Ammon's horn (tissue), 1 donor: ENCODE results near the gene IDH3A.
A peak's percentile ranks its signal among the peaks of the same experiment; 100 is the strongest.

Experiments
- DNase-seq: peaks from one replicate; pipeline ENCODE4 v3.0.0-alpha.2; 2016; ENCODE audit warnings: low spot score

The IDH3A gene

DNA sequence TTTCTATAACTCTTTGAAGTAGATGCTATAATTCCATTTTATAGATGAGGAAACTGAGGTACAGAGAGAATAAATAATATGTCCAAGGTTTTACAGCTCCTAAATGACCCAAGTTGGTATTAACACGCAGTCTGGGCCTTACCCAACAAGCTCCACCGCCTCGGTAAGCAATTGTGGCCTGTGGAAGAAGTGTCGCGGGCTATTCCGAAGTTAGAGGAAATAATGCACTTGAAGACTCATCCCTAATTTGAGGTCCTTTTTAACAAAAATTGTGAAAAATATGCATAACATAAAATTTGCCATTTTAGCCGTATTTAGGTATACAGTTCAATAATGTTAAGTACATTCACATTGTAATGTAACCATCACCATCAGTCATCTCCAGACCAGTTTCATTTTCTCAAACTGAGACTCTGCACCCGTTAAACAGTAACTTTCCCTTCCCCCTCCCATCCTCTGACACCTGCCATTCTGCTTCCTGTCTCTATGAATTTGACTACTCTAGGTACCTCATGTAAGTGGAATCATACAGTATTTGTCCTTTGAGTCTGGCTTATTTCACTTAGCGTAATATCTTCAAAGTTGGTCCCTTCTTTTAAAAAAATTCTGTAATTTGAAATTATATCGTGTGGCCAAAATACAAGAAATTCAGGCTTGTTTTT is 18.2 kb downstream of the IDH3A start:
- no peak for DNase-seq

DNA sequence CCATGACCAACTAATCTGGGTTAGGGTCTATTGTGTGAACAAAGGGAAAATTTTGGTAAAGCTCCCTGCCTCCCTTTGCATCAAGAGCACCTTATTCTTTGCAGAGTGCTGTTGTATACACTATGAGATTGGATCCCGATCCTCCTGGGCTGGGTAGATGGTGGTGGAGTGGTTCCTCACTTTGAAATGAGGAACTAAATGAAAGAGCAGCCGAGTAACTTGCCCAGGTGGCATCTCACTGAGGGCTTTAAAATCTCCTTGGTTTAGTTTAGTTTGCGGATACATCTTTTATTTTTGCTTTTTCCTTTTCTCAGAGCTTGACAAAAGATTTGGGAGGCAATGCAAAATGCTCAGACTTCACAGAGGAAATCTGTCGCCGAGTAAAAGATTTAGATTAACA is 19.4 kb downstream of the IDH3A start:
- DNase-seq: no peak

DNA sequence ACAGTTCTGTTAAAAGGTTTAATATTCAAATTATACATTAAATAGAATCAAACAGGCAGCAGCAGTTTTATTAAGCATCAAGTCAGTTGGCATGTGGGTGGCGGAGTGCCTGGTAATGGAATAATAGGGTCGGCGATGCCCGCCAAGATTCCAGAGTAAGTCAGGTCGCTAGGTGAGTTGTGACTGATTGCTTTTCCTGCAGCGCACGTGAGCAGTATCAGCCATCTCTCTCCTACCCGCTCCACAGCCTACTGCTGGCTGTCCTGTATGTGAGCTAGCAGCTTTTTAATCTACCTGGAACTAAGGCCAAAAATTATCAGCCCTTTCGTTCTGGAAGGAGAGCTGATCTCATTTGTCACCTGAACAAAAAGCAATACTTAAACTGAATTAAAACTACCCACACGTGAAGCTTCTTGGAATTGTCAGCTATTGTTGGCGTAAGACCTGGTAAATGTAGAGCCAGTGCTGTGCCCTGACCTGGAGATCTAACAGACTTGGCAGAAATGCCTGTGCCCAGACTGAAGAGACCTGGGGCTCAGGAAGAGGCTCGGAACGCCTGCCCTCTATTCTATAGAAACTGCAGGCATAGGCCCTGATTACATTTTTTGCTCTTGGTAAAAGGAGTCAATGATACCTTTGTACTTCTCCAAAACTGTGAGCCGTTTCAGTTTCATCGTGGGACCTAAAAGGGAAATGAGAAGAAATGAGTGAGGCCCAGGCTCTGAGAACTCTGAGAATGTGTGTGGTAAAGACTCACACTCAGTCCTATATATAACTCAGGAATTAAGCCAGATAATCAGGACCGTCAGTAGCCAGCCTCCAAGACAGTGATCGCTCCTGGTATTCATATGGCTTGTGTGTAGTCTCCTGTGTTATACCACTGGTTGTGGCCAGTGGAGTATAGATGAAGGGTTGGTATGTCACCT is 21.9 kb downstream of the IDH3A start:
- no peak for DNase-seq

DNA sequence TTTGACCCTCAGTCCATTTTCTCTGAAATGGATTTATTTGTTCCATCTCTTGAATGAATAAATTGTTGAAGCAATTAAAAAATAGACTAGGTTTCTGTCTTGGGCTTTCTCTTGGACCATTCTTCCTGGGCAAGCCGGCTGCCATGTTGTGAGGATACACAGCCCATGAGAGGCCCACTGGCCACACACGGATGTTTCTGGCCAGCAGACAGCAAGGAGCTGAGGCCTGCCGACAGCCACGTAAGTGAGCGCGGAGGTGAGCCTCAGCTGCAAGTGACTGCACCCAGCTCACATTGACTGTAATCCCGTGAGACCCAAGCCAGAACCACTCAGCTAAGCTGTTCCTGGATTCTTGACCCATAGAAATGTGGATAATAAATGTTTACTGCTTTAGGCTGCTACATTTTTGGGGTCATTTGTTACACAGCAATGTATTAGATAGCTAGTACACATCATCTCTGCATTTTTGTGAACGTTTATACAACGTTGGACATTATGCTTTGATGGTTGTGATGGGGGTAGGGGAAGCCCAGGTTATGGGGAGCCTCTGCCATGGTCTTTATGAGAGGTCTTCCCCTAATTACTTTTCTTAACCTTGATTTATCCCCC is 22.8 kb downstream of the IDH3A start:
- no peak for DNase-seq

DNA sequence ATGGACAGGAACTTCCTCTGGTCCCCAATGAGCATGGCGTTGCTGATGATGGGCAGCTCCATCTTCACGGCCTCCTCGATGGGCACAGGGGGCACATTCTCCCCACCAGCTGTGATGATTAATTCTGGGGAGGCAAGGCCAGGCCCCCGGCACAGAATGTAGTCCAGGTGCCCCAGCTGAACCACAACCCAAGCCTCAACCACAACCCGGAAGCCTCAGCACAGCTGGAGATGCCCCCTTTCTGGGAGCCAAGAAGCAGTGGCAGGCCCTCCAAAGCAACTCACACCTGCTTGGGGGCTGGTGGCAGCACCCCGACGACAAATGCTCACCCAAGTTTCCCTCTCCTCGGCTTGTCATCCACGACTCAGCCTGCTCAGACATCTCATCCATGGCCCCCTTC is 25.2 kb downstream of the IDH3A start:
- DNase-seq: no peak

DNA sequence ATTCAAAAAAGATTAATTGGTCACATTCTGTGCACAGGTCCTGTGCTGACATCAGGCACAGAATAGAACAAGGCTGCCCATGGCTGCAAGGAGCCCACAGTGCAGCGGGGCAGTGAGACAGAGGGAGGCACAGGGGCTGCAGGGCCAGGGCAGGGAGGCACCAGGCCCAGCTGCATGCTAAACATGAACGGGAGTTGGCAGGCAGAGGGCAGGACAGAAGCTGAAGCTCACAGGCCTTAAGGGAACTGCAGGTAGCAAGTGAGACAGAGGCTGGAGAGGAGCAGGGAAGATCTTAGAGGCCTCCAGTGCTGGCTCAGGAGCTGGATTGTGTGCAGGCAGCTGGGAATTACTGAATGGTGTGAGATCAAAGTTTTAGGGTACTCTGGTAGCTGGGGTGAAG is 26.2 kb downstream of the IDH3A start:
- DNase-seq: no peak

DNA sequence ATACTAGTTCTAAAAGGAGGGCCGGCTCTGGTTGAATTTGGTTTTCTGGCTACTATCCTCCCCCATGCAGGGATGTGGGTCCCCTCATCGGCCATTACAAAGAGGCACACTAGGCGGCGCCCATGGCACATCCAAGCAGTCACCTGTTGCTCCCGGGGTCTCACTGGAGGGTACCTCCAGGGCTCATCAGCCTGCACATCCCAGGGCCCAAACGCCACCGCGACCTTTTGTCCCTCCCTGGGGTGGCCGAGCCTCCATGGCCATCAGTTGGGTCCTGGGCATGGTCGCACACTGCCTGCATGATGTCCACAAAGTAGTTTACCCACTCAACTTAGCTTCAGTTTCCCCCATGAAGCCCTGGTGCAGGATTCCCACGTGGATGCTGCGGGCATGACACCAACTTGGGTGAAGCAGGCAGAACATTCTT is 28.3 kb downstream of the IDH3A start:
- peak; percentile 63 for DNase-seq

DNA sequence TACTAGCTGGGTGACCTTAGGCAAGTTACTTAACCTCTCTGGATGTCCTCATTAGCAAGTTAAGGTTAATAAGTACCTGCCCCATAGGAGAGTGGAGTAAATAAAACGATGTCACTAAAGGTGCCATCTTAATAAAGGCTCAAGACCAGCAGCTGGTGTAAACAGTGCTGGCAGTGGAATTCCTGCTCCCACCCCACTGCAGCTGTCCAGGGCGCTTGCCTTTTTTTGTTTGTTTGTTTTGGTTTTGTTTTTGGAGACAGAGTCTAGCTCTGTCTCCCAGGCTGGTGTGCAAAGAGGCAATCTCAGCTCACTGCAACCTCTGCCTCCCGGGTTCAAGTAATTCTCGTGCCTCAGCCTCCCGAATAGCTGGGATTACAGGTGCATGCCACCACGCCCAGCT is 28.9 kb downstream of the IDH3A start:
- no peak for DNase-seq

DNA sequence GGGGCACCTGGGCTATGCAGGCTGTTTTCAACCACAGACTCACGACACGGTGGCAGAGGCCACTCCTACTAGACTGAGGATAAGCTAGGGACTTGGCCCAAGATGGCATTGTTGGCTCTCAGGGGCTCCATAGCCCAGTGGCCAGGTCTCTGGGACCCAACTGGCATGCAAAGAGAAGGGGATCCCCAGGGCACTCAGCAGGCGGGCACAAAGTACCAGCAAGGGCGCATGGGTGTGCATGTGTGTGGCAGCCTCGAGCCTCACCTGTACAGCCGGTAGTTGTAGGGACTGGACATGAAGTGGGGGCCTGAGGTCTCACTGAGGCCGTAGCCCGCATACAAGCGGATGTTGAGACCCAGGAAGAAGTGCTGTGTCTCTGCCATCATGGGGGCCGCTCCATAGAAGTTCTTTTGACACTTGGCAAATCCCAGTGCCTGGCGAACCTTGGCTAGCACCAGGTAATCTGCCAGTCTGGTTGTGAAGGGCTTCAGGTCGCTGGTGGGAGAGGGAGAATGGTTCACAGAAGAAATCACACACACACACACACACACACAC is 30.2 kb downstream of the IDH3A start:
- no peak for DNase-seq

DNA sequence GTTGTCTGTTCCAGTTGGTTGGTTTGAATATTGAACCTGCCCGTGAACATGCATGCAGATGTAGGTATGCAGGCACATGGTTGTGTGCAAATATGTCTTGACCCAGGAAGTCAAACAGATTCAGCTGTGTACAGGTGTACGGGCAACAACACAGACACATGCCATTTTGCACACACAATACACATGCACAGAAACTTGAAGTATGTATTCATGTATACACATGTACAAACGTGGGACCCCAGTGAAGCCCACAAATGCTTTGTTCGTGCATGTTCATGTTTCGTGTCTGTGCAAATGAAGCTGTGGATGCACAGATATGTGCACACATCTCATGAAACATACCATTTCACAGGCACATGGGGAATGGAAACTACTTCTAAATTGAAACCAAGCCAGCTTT is 30.7 kb downstream of the IDH3A start:
- no peak for DNase-seq

DNA sequence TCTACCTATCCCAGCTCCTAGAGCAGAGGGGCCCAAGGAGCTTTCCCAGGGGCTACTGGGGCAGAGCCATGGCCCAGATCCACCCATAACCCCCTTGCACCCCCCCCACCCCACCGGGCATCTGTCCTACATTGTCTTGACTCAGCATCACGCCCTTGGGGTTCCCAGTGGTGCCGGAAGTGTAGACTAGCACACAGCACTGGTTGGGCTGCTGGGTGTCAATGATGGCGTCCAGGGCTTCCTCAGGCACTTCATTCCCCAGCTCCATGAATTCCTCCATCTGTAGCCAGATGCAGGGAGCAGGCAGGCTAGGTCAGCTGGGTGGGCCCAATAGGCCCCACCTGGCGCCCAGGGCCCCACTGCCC is 33.2 kb downstream of the IDH3A start:
- DNase-seq: no peak

DNA sequence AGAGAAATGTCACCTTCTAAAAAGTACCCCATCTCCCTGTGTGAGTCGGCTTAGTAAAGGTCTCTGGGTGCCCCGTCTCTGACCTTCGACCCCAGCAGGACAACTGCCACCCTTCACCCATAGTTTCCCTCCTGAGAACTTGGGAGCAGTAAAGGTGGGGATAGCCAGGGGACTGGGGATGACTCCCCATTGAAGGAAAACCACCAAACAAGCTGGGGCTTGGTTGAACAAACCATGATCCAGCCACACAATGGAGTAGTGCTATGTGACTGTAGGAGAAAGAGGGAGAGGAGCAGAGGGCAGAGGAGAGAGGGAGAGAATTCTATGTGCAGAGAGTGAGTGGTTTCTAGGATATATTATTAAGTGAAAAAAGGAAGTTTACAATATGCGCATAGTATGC is 33.7 kb downstream of the IDH3A start:
- DNase-seq: no peak

DNA sequence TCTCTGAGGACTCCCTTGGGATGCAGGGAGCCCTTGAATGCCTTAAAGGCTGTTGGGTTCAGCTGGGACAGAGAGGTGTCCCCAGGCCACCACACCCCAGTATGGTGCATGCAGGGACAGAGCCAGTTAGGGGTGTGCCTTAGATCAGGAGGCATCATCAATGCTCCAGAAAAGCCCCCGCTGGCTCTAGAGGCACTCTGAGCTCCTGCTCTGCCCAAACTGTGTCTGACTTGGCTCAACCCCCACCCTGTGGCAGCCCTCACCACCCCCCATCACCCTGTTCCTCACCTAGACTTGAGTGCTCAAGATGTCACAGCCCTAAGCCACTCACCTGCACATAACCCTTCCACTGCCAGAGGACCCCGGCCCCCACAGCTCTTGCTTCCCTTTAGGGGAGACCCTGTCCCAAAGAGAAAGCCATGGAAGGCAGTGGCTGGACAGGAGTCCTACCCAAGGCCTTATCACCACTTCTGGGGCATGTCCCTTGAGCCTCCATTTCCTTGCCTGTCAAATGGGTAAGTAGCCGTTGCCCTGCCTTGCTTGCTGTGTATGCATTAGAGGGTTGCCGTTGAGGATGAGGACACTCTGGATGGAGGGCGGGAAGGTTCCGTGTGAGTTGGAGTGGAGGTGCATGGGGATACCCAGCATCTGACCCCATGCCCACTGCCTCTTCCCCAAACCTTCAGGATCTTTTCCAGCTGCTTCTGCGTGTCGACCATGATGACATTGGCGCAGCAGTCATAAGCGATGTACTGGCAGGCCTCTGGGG is 43.8 kb downstream of the IDH3A start:
- DNase-seq: no peak

DNA sequence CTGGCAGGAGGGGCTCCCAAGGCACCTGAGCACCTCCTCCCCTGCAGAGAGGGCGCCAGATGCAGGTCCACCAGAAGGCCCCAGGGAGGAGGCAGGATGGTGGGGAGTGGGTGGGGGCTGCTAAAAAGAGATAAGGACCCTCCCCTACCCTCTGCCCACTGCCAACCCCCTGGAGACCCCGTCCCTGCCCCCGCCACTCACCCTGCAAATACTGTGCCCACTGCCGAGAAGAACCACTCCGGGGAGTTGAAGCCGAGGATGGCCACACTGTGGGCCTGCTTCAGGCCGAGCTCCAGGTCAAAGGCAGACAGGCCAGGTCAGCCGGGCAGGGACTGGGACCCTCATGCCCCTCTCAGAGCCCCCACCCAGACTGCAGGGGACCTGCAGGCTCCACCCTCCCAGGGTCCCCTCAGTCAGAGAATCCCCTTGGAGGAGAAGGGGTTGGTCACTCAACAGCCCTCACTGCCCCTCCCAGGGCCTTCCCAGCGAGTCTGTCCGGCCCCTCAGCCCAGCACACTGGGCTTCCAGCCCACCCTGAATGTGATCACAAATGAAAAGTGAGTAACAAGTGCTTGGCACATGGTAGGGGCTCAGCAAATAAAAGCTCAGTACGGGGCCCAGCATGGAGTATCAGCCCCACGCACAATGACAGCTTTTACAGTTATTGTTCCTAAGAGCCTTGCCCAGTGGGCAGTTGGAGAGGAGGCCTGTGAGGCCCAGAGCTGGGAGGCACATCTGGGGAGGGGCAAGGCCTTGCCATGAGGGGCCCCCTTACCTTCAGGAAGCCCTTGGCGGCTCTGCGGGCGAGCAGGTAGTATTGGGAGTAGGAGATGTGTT is 44.8 kb downstream of the IDH3A start:
- no peak for DNase-seq

DNA sequence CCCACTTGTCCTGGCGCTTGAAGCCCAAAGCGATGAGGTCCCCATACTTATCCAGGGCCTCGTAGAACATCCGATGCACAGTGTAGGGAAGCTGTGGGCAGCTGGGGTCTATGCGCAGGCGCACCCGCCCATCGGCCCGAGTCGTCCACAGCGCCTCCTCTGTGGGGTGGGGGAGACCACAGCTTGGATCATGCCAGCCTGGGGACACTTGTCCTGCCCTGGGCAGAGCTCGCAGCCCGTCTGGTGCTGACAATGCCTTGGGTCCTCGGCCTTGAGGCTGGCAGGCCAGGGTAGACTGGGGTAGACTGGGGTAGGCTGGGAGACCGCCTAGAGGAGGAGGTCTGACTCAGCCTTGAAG is 45.4 kb downstream of the IDH3A start:
- DNase-seq: no peak

DNA sequence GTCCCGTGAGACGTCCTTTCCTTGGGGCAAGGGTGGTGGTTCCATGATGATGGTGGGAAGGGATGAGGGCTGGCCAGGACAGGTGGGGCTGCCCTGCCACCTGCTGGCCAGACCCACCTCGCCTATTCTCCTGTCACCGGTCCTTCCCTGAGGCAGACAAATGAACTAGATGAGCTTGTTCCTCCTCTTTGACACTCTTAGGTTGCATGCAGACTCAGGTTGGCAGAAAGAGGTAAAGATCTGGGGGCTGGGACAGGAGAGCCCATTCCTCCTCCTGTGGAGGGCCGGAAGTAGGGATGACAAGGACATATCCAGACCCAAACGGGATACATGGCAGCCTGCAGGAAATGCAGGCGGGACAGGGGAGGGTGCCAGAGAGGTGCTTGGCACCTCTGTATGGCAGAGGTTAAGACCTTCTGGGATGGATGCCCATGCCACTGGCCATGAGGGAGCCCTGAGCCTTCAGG is 46.6 kb downstream of the IDH3A start:
- no peak for DNase-seq

DNA sequence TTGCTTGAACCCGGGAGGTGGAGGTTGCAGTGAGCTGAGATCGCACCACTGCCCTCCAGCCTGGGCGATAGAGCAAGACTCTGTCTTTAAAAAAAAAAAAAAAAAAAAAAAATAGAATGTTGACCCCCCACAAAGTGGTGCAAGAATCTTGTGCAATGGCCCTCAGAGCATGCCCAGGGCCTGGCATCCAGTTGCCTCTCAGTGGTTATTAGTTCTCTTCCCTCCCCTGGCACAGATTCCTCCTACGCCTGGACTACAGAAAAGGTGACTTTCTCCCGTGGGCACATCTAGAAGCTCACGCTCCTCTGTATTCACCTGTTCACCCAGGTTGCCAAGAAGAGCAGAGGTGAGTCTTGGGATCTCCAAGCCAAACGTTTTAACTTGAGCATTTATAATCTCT is 48.5 kb downstream of the IDH3A start:
- no peak for DNase-seq

DNA sequence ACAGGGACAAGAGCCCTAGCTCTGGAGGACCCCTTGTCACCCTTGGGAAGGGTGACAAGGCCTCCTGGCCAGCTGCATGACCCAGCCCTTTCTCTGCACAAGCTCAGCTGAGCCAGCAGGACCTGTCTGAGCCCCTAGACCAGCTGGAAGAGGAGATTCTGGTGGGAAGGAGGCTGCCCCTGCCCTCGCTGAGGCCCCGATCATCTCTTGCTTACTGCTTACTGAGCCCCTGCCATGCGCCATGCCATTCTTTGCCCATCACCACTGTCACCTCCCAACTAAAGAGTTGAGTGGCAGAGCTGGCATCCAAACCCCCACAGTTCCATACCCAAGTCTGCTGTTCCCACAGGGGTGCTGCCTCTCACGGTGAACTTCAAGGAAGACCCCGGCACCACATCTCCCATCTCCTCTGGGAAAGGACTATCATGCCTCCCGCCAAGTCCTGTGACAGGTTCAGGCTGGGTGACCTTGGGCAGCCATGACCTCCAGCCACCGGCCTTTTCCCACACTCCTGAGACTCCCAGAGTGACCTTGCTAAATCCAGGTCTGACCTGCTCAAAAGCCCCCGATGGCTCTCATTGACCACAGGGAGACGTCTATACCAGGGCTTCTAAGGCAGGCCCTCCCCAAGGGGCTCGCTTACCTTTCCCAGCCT is 51.2 kb downstream of the IDH3A start:
- no peak for DNase-seq

DNA sequence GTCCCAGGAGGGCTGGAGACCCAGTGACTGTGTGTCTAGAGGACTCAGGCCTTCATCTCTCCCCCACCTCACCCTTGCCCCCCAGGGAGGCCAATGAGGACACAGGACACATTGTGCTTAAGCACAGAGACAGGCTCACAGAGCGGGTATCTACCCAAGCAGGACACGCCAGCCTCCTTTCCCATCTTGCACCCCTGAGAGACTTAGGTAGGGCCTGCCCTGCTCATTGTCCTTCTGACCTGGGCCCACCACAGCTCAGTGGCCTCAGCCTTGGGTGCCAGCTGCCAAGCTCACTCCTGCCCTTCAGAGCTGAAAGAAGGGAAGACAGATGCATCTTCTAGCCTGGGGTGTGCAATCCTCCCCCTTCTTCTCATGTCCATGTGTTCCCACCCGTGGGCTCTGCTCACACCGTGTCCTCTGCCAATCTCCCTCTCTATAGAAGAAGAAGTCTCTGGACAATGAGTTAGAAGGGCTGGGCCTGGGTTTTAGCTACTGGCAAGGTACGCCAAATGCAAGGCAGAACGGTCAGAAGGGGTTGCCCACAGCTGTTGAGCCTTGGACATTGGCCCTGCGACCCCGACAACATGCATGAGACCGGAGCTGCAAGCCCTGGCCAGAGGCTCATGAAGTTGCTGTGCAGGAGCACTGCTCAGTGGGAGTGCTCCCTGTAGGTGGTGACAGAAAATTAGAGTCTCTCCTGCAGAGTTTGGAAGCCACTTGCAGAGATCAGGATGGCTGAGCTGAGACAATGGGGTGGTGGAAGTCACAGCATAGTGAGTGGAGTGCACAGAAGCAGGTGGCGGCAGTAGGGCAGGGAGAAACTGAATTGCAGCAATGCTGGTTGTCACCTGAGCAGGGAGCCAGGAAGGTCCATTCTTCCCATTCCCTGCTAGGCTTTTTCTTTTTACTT is 52.4 kb downstream of the IDH3A start:
- no peak for DNase-seq
